ENCODE data around the gene TRIM14. TPM values are rescaled to one million over a fixed set of nuclear protein-coding genes. Genes with fewer than 3 reads are reported as not detected.

Gene TRIM14
- total and polyA plus RNA-seq, 2 donors from 2014 or later: 11.3 to 26.3 TPM

GRCh38 chr9:98056269-98057137 is 62.5 kb downstream of the TRIM14 start, which contains the start of gene NANS:
Gene NANS (plus strand): TSS chr9:98056732. CDS start chr9:98056809, 77 bp downstream.
- intact Hi-C loops (cut with DNase I): no loop called here
- H3K27me3 ChIP-seq (ENCODE audit: control insufficient read depth, insufficient read depth, low read length): no peaks in the 10 kb centered on the region
- peaks cover 0 to 7% (median 0%) of the 10 kb centered on the region in 3 donors for H3K4me1 ChIP-seq (ENCODE audit: control insufficient read depth in 2 of 3, insufficient read depth in 2 of 3, low read depth in 1 of 3, low read length in 3 of 3)
- FAIRE-seq (no peak), DNase-seq (peak; percentile 95 to 98 (median 96))
- peak within 1 kb of the TSS; percentile 19 to 63 (median 48) for H3K9ac ChIP-seq (ENCODE audit: low read length in 3 of 3)
- peak within 1 kb of the TSS; percentile 62 to 88 (median 78) for H3K4me3 ChIP-seq (ENCODE audit: low read length in 3 of 3)
- H3K36me3 ChIP-seq (ENCODE audit: control insufficient read depth in 2 of 3, insufficient read depth in 3 of 3, low read length in 3 of 3): peaks cover 0 to 5% (median 3%) of the 10 kb centered on the region in 3 donors
- peak within 1 kb of the TSS; percentile 87 to 88 for H3K27ac ChIP-seq (ENCODE audit: low read depth in 2 of 2, low read length in 2 of 2)
- TF ChIP-seq, protein P1, sequence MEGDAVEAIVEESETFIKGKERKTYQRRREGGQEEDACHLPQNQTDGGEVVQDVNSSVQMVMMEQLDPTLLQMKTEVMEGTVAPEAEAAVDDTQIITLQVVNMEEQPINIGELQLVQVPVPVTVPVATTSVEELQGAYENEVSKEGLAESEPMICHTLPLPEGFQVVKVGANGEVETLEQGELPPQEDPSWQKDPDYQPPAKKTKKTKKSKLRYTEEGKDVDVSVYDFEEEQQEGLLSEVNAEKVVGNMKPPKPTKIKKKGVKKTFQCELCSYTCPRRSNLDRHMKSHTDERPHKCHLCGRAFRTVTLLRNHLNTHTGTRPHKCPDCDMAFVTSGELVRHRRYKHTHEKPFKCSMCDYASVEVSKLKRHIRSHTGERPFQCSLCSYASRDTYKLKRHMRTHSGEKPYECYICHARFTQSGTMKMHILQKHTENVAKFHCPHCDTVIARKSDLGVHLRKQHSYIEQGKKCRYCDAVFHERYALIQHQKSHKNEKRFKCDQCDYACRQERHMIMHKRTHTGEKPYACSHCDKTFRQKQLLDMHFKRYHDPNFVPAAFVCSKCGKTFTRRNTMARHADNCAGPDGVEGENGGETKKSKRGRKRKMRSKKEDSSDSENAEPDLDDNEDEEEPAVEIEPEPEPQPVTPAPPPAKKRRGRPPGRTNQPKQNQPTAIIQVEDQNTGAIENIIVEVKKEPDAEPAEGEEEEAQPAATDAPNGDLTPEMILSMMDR (IDR thresholded peaks at IDR 0.05; ENCODE audit: borderline replicate concordance, extremely low read depth, insufficient read depth): no peak
- H3K9me3 ChIP-seq (ENCODE audit: control insufficient read depth in 2 of 3, insufficient read depth in 1 of 3, low read length in 3 of 3): no peaks in the 10 kb centered on the region

DNA sequence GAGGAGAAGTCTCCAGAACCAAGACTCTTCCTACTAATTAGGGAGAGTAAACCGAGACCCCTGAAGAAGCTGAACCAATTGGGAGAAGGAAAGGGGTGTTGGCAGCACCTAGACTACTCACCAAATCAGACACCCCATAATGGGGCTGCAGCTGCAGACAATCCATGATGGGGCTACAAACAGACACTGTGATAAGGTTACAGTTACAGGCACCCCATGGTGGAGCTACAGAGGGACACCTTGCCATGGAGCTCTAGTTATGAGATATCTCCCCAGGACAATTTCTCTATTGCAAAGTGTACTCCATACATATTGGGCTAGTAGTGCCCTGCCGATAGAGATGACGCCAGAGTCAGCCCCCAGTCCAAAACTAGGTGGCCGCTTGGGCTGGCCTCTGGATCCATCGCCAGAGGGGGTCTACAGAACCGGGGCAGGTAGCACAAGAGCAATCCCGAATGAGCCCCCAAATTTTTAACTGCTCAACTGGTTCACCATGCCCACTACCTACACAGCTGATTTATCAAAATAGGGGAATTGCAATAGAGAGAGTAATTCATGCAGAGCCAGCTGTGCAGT is 64.6 kb downstream of the TRIM14 start:
- peaks cover 0 to 7% (median 0%) of the 10 kb centered on the region in 3 donors for H3K4me1 ChIP-seq (ENCODE audit: control insufficient read depth in 2 of 3, insufficient read depth in 2 of 3, low read depth in 1 of 3, low read length in 3 of 3)
- H3K9ac ChIP-seq (ENCODE audit: low read length in 3 of 3): no peak overlapping the region
- H3K4me3 ChIP-seq (ENCODE audit: low read length in 3 of 3): no peak overlapping the region
- DNase-seq (peak in 1 of 5 donors; percentile 54), FAIRE-seq (no peak)
- H3K27ac ChIP-seq (ENCODE audit: low read depth in 2 of 2, low read length in 2 of 2): no peak overlapping the region
- no peaks in the 10 kb centered on the region for H3K9me3 ChIP-seq (ENCODE audit: control insufficient read depth in 2 of 3, insufficient read depth in 1 of 3, low read length in 3 of 3)
- H3K27me3 ChIP-seq (ENCODE audit: control insufficient read depth, insufficient read depth, low read length): no peaks in the 10 kb centered on the region
- H3K36me3 ChIP-seq (ENCODE audit: control insufficient read depth in 2 of 3, insufficient read depth in 3 of 3, low read length in 3 of 3): no peaks in the 10 kb centered on the region
- intact Hi-C loops (cut with DNase I): no loop called here
- TF ChIP-seq, protein P1 (IDR thresholded peaks at IDR 0.05; ENCODE audit: borderline replicate concordance, extremely low read depth, insufficient read depth): no peak

DNA sequence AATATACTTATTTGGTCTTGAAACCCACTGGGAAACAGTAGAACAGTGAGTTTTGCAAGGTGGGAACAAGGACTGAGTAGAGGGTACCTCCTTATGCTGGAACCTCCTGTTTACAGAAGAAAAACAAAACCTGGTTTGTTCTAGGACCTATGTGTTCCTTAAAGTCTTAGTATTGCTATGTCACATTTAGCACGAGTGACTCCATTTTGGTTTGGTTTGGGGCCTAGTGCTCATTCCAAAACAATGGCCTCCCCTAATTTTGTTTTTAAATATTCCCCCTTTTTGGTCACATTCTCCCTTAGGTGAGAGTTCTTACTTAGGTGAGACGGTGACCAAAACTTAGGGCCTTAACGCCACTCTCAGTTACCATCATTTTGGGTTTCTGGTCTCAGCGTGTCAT is 68.7 kb downstream of the TRIM14 start:
- H3K4me1 ChIP-seq (ENCODE audit: control insufficient read depth in 2 of 3, insufficient read depth in 2 of 3, low read depth in 1 of 3, low read length in 3 of 3): no peaks in the 10 kb centered on the region
- DNase-seq (no peak), FAIRE-seq (no peak)
- H3K36me3 ChIP-seq (ENCODE audit: control insufficient read depth in 2 of 3, insufficient read depth in 3 of 3, low read length in 3 of 3): no peaks in the 10 kb centered on the region
- no peaks in the 10 kb centered on the region for H3K9me3 ChIP-seq (ENCODE audit: control insufficient read depth in 2 of 3, insufficient read depth in 1 of 3, low read length in 3 of 3)
- H3K27me3 ChIP-seq (ENCODE audit: control insufficient read depth, insufficient read depth, low read length): no peaks in the 10 kb centered on the region
- H3K4me3 ChIP-seq (ENCODE audit: low read length in 3 of 3): no peak overlapping the region
- no peak overlapping the region for H3K9ac ChIP-seq (ENCODE audit: low read length in 3 of 3)
- TF ChIP-seq, protein P1 (IDR thresholded peaks at IDR 0.05; ENCODE audit: borderline replicate concordance, extremely low read depth, insufficient read depth): no peak
- intact Hi-C loops (cut with DNase I): no loop called here
- H3K27ac ChIP-seq (ENCODE audit: low read depth in 2 of 2, low read length in 2 of 2): no peak overlapping the region

Measured in kidney (tissue), 14 donors.